Measurements from ENCODE around the gene OTOGL.

DNA sequence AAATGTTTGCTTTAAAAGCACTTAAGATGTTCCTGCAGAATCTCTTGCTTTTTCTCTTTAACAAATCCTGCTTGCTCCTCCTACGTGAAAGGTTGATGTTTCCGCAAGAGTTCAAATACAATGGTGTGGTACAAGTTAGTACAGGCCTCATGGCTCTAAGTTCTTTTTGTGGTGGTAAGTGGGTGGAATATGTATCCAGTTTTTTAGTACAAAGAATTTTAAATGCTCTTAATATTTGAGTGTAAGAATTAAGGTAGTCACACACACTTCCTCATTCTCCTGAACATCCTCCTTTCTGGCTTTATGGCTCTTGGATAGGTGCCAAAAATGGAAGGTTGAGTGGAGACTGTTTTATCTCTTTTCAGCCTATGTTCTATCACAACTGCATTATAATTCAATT, 1.8 kb downstream of the OTOGL start:
- TF ChIP-seq, protein P1, sequence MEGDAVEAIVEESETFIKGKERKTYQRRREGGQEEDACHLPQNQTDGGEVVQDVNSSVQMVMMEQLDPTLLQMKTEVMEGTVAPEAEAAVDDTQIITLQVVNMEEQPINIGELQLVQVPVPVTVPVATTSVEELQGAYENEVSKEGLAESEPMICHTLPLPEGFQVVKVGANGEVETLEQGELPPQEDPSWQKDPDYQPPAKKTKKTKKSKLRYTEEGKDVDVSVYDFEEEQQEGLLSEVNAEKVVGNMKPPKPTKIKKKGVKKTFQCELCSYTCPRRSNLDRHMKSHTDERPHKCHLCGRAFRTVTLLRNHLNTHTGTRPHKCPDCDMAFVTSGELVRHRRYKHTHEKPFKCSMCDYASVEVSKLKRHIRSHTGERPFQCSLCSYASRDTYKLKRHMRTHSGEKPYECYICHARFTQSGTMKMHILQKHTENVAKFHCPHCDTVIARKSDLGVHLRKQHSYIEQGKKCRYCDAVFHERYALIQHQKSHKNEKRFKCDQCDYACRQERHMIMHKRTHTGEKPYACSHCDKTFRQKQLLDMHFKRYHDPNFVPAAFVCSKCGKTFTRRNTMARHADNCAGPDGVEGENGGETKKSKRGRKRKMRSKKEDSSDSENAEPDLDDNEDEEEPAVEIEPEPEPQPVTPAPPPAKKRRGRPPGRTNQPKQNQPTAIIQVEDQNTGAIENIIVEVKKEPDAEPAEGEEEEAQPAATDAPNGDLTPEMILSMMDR (tag by site-specific recombination; IDR thresholded peaks at IDR 0.05), result no peak
- TF ChIP-seq, protein P2, sequence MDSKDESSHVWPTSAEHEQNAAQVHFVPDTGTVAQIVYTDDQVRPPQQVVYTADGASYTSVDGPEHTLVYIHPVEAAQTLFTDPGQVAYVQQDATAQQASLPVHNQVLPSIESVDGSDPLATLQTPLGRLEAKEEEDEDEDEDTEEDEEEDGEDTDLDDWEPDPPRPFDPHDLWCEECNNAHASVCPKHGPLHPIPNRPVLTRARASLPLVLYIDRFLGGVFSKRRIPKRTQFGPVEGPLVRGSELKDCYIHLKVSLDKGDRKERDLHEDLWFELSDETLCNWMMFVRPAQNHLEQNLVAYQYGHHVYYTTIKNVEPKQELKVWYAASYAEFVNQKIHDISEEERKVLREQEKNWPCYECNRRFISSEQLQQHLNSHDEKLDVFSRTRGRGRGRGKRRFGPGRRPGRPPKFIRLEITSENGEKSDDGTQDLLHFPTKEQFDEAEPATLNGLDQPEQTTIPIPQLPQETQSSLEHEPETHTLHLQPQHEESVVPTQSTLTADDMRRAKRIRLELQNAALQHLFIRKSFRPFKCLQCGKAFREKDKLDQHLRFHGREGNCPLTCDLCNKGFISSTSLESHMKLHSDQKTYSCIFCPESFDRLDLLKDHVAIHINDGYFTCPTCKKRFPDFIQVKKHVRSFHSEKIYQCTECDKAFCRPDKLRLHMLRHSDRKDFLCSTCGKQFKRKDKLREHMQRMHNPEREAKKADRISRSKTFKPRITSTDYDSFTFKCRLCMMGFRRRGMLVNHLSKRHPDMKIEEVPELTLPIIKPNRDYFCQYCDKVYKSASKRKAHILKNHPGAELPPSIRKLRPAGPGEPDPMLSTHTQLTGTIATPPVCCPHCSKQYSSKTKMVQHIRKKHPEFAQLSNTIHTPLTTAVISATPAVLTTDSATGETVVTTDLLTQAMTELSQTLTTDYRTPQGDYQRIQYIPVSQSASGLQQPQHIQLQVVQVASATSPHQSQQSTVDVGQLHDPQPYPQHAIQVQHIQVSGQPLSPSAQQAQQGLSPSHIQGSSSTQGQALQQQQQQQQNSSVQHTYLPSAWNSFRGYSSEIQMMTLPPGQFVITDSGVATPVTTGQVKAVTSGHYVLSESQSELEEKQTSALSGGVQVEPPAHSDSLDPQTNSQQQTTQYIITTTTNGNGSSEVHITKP (tag by site-specific recombination; IDR thresholded peaks at IDR 0.05), result no peak
- TF ChIP-seq, protein P3, sequence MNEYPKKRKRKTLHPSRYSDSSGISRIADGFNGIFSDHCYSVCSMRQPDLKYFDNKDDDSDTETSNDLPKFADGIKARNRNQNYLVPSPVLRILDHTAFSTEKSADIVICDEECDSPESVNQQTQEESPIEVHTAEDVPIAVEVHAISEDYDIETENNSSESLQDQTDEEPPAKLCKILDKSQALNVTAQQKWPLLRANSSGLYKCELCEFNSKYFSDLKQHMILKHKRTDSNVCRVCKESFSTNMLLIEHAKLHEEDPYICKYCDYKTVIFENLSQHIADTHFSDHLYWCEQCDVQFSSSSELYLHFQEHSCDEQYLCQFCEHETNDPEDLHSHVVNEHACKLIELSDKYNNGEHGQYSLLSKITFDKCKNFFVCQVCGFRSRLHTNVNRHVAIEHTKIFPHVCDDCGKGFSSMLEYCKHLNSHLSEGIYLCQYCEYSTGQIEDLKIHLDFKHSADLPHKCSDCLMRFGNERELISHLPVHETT (tag by site-specific recombination; IDR thresholded peaks at IDR 0.05), result no peak
- TF ChIP-seq, protein P4, sequence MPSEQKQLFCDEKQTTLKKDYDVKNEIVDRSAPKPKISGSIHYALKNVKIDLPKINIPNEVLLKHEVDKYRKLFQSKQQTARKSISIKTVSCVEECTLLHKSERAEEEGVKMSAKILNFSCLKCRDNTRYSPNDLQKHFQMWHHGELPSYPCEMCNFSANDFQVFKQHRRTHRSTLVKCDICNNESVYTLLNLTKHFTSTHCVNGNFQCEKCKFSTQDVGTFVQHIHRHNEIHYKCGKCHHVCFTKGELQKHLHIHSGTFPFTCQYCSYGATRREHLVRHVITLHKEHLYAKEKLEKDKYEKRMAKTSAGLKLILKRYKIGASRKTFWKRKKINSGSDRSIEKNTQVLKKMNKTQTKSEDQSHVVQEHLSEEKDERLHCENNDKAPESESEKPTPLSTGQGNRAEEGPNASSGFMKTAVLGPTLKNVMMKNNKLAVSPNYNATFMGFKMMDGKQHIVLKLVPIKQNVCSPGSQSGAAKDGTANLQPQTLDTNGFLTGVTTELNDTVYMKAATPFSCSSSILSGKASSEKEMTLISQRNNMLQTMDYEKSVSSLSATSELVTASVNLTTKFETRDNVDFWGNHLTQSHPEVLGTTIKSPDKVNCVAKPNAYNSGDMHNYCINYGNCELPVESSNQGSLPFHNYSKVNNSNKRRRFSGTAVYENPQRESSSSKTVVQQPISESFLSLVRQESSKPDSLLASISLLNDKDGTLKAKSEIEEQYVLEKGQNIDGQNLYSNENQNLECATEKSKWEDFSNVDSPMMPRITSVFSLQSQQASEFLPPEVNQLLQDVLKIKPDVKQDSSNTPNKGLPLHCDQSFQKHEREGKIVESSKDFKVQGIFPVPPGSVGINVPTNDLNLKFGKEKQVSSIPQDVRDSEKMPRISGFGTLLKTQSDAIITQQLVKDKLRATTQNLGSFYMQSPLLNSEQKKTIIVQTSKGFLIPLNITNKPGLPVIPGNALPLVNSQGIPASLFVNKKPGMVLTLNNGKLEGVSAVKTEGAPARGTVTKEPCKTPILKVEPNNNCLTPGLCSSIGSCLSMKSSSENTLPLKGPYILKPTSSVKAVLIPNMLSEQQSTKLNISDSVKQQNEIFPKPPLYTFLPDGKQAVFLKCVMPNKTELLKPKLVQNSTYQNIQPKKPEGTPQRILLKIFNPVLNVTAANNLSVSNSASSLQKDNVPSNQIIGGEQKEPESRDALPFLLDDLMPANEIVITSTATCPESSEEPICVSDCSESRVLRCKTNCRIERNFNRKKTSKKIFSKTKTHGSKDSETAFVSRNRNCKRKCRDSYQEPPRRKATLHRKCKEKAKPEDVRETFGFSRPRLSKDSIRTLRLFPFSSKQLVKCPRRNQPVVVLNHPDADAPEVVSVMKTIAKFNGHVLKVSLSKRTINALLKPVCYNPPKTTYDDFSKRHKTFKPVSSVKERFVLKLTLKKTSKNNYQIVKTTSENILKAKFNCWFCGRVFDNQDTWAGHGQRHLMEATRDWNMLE (tag by site-specific recombination; conservative IDR thresholded peaks at IDR 0.05; ENCODE audit: low read depth), result no peak
- TF ChIP-seq, protein P5, sequence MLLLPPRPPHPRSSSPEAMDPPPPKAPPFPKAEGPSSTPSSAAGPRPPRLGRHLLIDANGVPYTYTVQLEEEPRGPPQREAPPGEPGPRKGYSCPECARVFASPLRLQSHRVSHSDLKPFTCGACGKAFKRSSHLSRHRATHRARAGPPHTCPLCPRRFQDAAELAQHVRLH (tag by site-specific recombination; IDR thresholded peaks at IDR 0.05), result no peak
- TF ChIP-seq, protein P6, sequence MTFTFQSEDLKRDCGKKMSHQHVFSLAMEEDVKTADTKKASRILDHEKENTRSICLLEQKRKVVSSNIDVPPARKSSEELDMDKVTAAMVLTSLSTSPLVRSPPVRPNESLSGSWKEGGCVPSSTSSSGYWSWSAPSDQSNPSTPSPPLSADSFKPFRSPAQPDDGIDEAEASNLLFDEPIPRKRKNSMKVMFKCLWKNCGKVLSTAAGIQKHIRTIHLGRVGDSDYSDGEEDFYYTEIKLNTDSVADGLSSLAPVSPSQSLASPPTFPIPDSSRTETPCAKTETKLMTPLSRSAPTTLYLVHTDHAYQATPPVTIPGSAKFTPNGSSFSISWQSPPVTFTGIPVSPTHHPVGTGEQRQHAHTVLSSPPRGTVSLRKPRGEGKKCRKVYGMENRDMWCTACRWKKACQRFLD (tag by site-specific recombination; IDR thresholded peaks at IDR 0.05), result no peak
- TF ChIP-seq ZNF2 (tag by site-specific recombination; IDR thresholded peaks at IDR 0.05) (no peak), YY1 (tag by site-specific recombination; IDR thresholded peaks at IDR 0.05) (no peak), MYNN (tag by site-specific recombination; IDR thresholded peaks at IDR 0.05; ENCODE audit: borderline replicate concordance) (no peak), ZNF274 (IDR thresholded peaks at IDR 0.05; ENCODE audit: low read length) (no peak), ZNF274 (tag by site-specific recombination; IDR thresholded peaks at IDR 0.05; ENCODE audit: borderline replicate concordance) (no peak)
